Brain microvascular endothelial cell (primary cell): ENCODE results near the gene ADAMTSL3.
"Not testable (repeated sequence)": the region's sequence is repeated elsewhere in the genome, so short reads cannot be mapped to it uniquely, and the experiment has no call there.

Experiments
- DNase-seq: peaks from one replicate; pipeline ENCODE4 v3.0.0-alpha.2; 2020
- H3K27ac ChIP-seq: fragments of 250-450 bp; sonication (Bioruptor Pico); 2 replicates; pipeline ENCODE4 v1.5.1; 2020; ENCODE audit warnings: mild to moderate bottlenecking, moderate library complexity
- H3K27me3 ChIP-seq: fragments of 250-450 bp; sonication (Bioruptor Pico); replicated peaks from 2 replicates; pipeline ENCODE4 v1.5.1; 2020; ENCODE audit warnings: mild to moderate bottlenecking
- H3K36me3 ChIP-seq: fragments of 250-450 bp; sonication (Bioruptor Pico); replicated peaks from 2 replicates; pipeline ENCODE4 v1.5.1; 2020; ENCODE audit warnings: mild to moderate bottlenecking
- H3K4me3 ChIP-seq: 2 replicates; pipeline ENCODE4 v1.5.1; 2011; ENCODE audit warnings: low read depth, mild to moderate bottlenecking, control low read depth, low read length, moderate library complexity
- in situ Hi-C: cut with HindIII; loops from 2 replicates; pipeline ENCODE4 v1.10.0; 2017; ENCODE audit warnings: low sequenced_read_pairs, low pct_ligation_motif_present
- TF ChIP-seq, protein P1 (sequence below): IDR thresholded peaks from 2 replicates; pipeline ENCODE4 v1.5.1; 2011; ENCODE audit warnings: low read depth, mild to moderate bottlenecking, moderate library complexity, low read length, control low read depth, inconsistent platforms; ENCODE audit errors: missing control alignments

Gene ADAMTSL3

DNA sequence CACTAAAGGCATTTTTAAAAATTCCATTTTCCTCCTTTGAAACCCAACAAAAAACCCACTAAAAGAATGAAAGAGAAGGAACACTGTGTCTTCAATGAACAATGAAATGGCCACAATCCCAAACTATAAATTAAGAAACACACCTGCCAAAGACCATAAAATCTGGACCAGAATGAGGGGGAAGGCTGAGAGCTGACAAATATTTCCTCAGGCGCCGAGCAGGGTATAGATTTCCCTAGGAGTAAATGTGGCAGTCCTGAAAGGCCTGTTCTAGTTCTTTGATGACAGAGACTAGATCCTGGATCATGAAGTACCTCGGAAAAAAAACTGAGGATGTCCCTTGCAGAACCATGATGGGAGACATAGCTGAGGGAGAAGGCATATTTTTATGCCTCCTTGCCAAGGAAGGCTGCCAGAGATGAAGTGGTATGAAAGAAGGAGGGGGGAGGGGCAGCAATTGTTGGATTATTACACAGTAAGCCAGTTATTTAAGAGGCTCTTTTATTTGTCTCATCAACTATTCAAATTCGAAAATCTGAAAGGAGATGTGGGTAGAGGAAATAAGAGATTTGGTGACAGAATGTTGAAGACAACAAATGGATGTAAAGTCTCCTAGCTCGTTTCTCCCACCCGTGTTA is 306.4 kb downstream of the ADAMTSL3 start:
- no peaks in the 10 kb centered on the region for H3K27me3 ChIP-seq
- no peaks in the 10 kb centered on the region for H3K36me3 ChIP-seq
- TF ChIP-seq, protein P1, sequence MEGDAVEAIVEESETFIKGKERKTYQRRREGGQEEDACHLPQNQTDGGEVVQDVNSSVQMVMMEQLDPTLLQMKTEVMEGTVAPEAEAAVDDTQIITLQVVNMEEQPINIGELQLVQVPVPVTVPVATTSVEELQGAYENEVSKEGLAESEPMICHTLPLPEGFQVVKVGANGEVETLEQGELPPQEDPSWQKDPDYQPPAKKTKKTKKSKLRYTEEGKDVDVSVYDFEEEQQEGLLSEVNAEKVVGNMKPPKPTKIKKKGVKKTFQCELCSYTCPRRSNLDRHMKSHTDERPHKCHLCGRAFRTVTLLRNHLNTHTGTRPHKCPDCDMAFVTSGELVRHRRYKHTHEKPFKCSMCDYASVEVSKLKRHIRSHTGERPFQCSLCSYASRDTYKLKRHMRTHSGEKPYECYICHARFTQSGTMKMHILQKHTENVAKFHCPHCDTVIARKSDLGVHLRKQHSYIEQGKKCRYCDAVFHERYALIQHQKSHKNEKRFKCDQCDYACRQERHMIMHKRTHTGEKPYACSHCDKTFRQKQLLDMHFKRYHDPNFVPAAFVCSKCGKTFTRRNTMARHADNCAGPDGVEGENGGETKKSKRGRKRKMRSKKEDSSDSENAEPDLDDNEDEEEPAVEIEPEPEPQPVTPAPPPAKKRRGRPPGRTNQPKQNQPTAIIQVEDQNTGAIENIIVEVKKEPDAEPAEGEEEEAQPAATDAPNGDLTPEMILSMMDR, result no peak
- in situ Hi-C loops, result no loop called here
- DNase-seq, result no peak
- no peak overlapping the region for H3K4me3 ChIP-seq
- no peak overlapping the region for H3K27ac ChIP-seq

DNA sequence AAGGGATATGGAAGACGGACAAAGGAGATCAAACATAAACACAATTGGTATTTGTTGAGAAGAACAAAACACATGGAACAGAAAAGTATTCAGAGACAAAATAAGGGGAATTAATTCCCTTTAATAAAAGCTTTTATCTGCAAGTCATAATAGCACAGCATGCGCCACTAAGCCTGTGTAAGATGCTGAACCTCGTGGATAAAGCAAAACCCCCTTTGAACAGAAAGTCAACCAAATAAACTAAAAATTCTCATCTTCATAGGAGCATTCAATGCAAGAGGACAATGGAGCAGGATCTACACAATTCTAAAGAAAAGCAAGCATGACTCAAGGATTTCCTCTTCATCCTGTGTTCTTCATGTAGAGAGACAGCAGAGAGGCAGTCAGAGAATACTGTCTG is 307.4 kb downstream of the ADAMTSL3 start:
- Histone ChIP-seq H3K27ac (no peak overlapping the region), H3K36me3 (no peaks in the 10 kb centered on the region), H3K4me3 (no peak overlapping the region), H3K27me3 (no peaks in the 10 kb centered on the region)
- no peak for DNase-seq
- in situ Hi-C loops, result no loop called here
- TF ChIP-seq, protein P1, result no peak

DNA sequence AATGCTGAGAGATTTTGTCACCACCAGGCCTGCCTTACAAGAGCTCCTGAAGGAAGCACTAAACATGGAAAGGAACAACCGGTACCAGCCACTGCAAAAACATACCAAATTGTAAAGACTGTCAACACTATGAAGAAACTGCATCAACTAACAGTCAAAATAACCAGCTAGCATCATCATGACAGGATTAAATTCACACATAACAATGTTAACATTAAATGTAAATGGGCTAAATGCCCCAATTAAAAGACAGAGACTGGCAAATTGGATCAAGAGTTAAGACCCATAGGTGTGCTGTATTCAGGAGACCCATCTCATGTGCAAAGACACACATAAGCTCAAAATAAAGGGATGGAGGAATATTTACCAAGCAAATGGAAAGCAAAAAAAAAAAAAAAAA is 311.0 kb downstream of the ADAMTSL3 start:
- DNase-seq, H3K36me3 ChIP-seq, H3K27ac ChIP-seq, H3K4me3 ChIP-seq, H3K27me3 ChIP-seq, in situ Hi-C loops: not testable (repeated sequence)

DNA sequence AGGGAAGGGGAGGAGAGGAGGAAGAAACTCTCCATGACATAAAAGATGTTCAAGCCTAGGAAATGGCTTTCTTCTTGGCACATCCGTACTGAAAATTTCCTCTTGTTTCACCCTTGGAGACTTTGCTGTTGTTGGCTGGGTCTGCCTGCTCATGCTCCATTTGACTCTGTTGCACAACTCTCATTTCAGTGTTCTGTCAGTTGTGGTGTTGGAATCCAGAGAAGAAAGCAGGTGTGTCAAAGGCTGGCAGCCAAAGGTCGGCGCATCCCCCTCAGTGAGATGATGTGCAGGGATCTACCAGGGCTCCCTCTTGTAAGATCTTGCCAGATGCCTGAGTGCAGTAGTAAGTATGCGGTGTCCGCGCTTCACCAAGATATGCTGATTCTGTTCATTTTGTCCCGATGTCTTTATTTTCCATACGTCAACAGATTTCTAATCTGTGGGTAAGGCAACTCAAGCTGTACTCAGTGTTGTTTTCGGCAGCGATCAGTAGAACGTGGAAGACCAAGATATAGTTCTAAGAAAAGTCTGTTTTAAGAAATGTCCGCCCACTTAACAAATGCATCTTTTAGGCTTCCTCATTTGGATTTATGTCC is 316.5 kb downstream of the ADAMTSL3 start:
- no peak overlapping the region for H3K4me3 ChIP-seq
- TF ChIP-seq, protein P1, result no peak
- H3K27me3 ChIP-seq, result no peaks in the 10 kb centered on the region
- DNase-seq, result no peak
- in situ Hi-C loops, result no loop called here
- H3K27ac ChIP-seq, result no peak overlapping the region
- H3K36me3 ChIP-seq, result no peaks in the 10 kb centered on the region

DNA sequence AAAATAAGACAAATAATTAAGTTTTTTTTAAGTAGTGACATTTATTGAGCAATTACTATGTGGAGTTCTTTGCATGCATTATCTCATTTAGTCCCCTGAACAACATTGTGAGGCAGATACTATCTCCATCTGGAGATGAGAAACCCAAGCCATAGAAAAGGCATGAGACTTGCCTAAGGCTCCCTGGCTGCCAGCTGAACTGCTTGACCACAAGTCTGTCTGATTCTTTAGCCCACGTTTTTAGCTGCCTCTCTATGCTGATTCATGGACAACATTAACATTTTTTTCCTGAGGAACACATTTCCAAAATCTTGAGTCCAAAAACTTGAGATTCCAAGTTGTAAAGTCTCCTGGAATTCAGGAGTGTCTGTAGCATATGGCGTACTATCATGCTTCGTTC is 318.1 kb downstream of the ADAMTSL3 start:
- no peak overlapping the region for H3K27ac ChIP-seq
- no peak for DNase-seq
- H3K4me3 ChIP-seq, result no peak overlapping the region
- no peaks in the 10 kb centered on the region for H3K27me3 ChIP-seq
- H3K36me3 ChIP-seq, result no peaks in the 10 kb centered on the region
- TF ChIP-seq, protein P1, result no peak
- in situ Hi-C loops, result no loop called here

DNA sequence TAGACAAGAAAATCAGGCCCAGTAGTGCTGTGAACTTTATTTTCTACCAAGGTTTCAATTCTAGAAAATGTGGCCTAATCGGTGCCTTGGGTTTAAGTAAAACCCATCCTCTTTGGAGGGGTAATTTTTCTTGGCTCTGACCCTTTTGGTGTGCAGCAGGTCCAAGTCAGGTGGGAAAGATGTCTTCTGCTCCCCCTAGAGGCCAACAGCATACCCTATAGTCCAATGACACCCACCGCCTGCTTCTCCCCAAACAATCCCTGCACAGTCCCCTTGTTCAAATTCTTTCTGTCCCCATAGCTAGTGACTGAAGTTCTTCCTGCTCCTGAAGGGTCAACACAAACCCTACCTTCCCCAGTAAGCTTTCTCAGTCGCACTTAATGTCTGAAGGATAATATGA is 319.9 kb downstream of the ADAMTSL3 start:
- TF ChIP-seq, protein P1, result peak; percentile 60
- DNase-seq, result no peak
- Histone ChIP-seq H3K27ac (no peak overlapping the region), H3K4me3 (no peak overlapping the region), H3K36me3 (no peaks in the 10 kb centered on the region), H3K27me3 (no peaks in the 10 kb centered on the region)
- in situ Hi-C loops, result no loop called here
